GM23338 (cell line): ENCODE measurements around the gene GRIA4. TPM values are rescaled to one million over a fixed set of nuclear protein-coding genes. Genes with fewer than 3 reads are reported as not detected.

Source experiments
- ATAC-seq: fragments of 200-7000 bp; cut with Tn5 transposase; 3 replicates; pipeline ENCODE4 v1.9.1; 2020
- DNase-seq: peaks from one replicate; pipeline ENCODE4 v3.0.0-alpha.2; 2015; ENCODE audit warnings: low spot score
- H2AFZ ChIP-seq: fragments of 200-600 bp; sonication (generic); 2 replicates; pipeline ENCODE4 v1.8.0; 2016; ENCODE audit warnings: antibody characterized with exemption, mild to moderate bottlenecking, moderate library complexity
- H3F3A ChIP-seq: fragments of 200-600 bp; sonication (generic); replicated peaks from 2 replicates; pipeline ENCODE4 v1.8.0; 2017; ENCODE audit warnings: antibody characterized with exemption, mixed run types, low read depth
- H3K27ac ChIP-seq: fragments of 200-600 bp; sonication (generic); 2 replicates; pipeline ENCODE4 v1.6.1; 2016; ENCODE audit warnings: low read depth
- H3K27me3 ChIP-seq: fragments of 200-600 bp; sonication (generic); 2 replicates; pipeline ENCODE4 v1.8.0; 2016; ENCODE audit warnings: mild to moderate bottlenecking, mixed run types, moderate library complexity; ENCODE audit not compliant: insufficient read depth
- H3K36me3 ChIP-seq: fragments of 200-600 bp; sonication (generic); 2 replicates; pipeline ENCODE4 v1.8.0; 2016; ENCODE audit warnings: mild to moderate bottlenecking; ENCODE audit not compliant: insufficient read depth
- H3K4me1 ChIP-seq: fragments of 200-600 bp; sonication (generic); 2 replicates; pipeline ENCODE4 v1.8.0; 2016; ENCODE audit warnings: mild to moderate bottlenecking, moderate library complexity; ENCODE audit not compliant: insufficient read depth
- H3K4me2 ChIP-seq: fragments of 200-600 bp; sonication (generic); 2 replicates; pipeline ENCODE4 v1.7.1; 2017; ENCODE audit warnings: mixed run types
- H3K4me3 ChIP-seq: fragments of 200-600 bp; sonication (generic); 2 replicates; pipeline ENCODE4 v1.6.1; 2016; ENCODE audit warnings: mixed run types
- H3K79me2 ChIP-seq: fragments of 200-600 bp; sonication (generic); replicated peaks from 2 replicates; pipeline ENCODE4 v1.8.0; 2017; ENCODE audit warnings: mild to moderate bottlenecking; ENCODE audit not compliant: insufficient read depth
- H3K9me2 ChIP-seq: fragments of 200-600 bp; sonication (generic); 2 replicates; pipeline ENCODE4 v1.8.0; 2017; ENCODE audit not compliant: insufficient read depth
- H4K20me1 ChIP-seq: fragments of 200-600 bp; sonication (generic); replicated peaks from 2 replicates; pipeline ENCODE4 v1.8.0; 2017; ENCODE audit warnings: mild to moderate bottlenecking; ENCODE audit not compliant: insufficient read depth
- H3K27ac Mint-ChIP-seq: 2 replicates; pipeline ENCODE4 v1.8.0; 2020; ENCODE audit warnings: inconsistent platforms, mild to moderate bottlenecking, moderate library complexity, mixed read lengths
- H3K27me3 Mint-ChIP-seq: 3 replicates; pipeline ENCODE4 v1.8.0; 2022; ENCODE audit warnings: low read depth, mild to moderate bottlenecking, moderate library complexity, mixed read lengths, inconsistent platforms; ENCODE audit not compliant: insufficient read depth, poor library complexity
- H3K36me3 Mint-ChIP-seq: 3 replicates; pipeline ENCODE4 v1.8.0; 2021; ENCODE audit warnings: low read depth, mild to moderate bottlenecking, inconsistent platforms, moderate library complexity, mixed read lengths
- H3K4me1 Mint-ChIP-seq: 3 replicates; pipeline ENCODE4 v1.8.0; 2020; ENCODE audit warnings: mild to moderate bottlenecking, inconsistent platforms, mixed read lengths
- H3K4me3 Mint-ChIP-seq: 3 replicates; pipeline ENCODE4 v1.8.0; 2021; ENCODE audit warnings: moderate library complexity, mild to moderate bottlenecking, inconsistent platforms, mixed read lengths
- H3K9me3 Mint-ChIP-seq: 3 replicates; pipeline ENCODE4 v1.8.0; 2020; ENCODE audit warnings: moderate library complexity, mild to moderate bottlenecking, inconsistent platforms, mixed read lengths
- CREB1 ChIP-seq: fragments of 250-450 bp; sonication (Bioruptor Pico); IDR thresholded peaks from 2 replicates; pipeline ENCODE4 v1.5.0; 2020; ENCODE audit warnings: low read depth, mild to moderate bottlenecking, moderate library complexity
- CTCF ChIP-seq, 2 experiments: fragments of 200-600 bp in 1 of 2; sonication (generic) in 1 of 2; conservative IDR thresholded peaks; 2 replicates each; pipeline versions ENCODE4 v1.5.1 to v1.6.1; 2016 to 2017; ENCODE audit warnings: antibody characterized with exemption in 2 of 2, low read depth in 2 of 2, mild to moderate bottlenecking in 2 of 2, moderate library complexity in 1 of 2
- EZH2phosphoT487 ChIP-seq: fragments of 200-600 bp; sonication (generic); IDR thresholded peaks from one replicate; pipeline ENCODE4 v1.8.1; 2018; ENCODE audit warnings: antibody characterized with exemption; ENCODE audit not compliant: unreplicated experiment
- JUNB ChIP-seq: IDR thresholded peaks from one replicate; pipeline ENCODE4 v1.6.1; 2016; ENCODE audit warnings: antibody characterized with exemption; ENCODE audit not compliant: unreplicated experiment
- NANOG ChIP-seq: IDR thresholded peaks from 2 replicates; pipeline ENCODE4 v1.6.1; 2016; ENCODE audit warnings: antibody characterized with exemption, borderline replicate concordance
- POLR2AphosphoS5 ChIP-seq: IDR thresholded peaks from 2 replicates; pipeline ENCODE4 v1.6.1; 2016; ENCODE audit warnings: antibody characterized with exemption, low read depth
- REST ChIP-seq: IDR thresholded peaks from one replicate; pipeline ENCODE4 v1.6.1; 2018; ENCODE audit warnings: antibody characterized with exemption; ENCODE audit not compliant: unreplicated experiment
- STAT1 ChIP-seq: IDR thresholded peaks from one replicate; pipeline ENCODE4 v1.6.1; 2016; ENCODE audit warnings: antibody characterized with exemption; ENCODE audit not compliant: unreplicated experiment
- ZNF114 ChIP-seq: fragments of 250-450 bp; sonication (Bioruptor Pico); IDR thresholded peaks from 2 replicates; pipeline ENCODE4 v1.5.0; 2020; ENCODE audit warnings: mild to moderate bottlenecking, moderate library complexity
- ZNF331 ChIP-seq: fragments of 250-450 bp; sonication (Bioruptor Pico); IDR thresholded peaks from 2 replicates; pipeline ENCODE4 v1.5.0; 2020; ENCODE audit warnings: low read depth, mild to moderate bottlenecking, moderate library complexity
- ZNF462 ChIP-seq: fragments of 250-450 bp; sonication (Bioruptor Pico); IDR thresholded peaks from 2 replicates; pipeline ENCODE4 v1.5.0; 2020; ENCODE audit warnings: mild to moderate bottlenecking, moderate library complexity
- polyA plus RNA-seq: library from polyadenylated mRNA; unstranded; fragments of >200 nt; fragmentation: Nextera tagmentation; extraction: Ambion mirVana; gene quantifications from 2 replicates; pipeline ENCODE4 v1.2.1, GENCODE V29; 2016
- total RNA-seq: library from RNA; depleted of rRNA; stranded (reverse); fragments of >200 nt; shearing (Covaris generic); gene quantifications from 2 replicates; pipeline ENCODE4 v1.2.3, GENCODE V29; 2014

GRIA4 gene
- total and polyA plus RNA-seq, 2 experiments from 2014 or later = 17.8 to 71.1 TPM

- Histone ChIP-seq H3K27ac (no peak overlapping the region), H3F3A (no peaks in the 10 kb centered on the region), H3K4me1 (peaks cover 15% of the 10 kb centered on the region), H2AFZ (no peak overlapping the region), H3K27me3 (no peaks in the 10 kb centered on the region), H3K36me3 (no peaks in the 10 kb centered on the region; the same call in 1 of the 2 replicates), H3K9me2 (no peaks in the 10 kb centered on the region), H3K4me3 (no peak overlapping the region), H3K4me2 (peak overlapping the region; percentile 40), H4K20me1 (no peaks in the 10 kb centered on the region), H3K79me2 (no peaks in the 10 kb centered on the region)
- H3K36me3 Mint-ChIP-seq = peaks cover 10% of the 10 kb centered on the region
- ATAC-seq (no peak), DNase-seq (no peak)
- no peaks in the 10 kb centered on the region for H3K27me3 Mint-ChIP-seq
- peaks cover 16% of the 10 kb centered on the region for H3K4me1 Mint-ChIP-seq
- H3K27ac Mint-ChIP-seq = no peak overlapping the region
- TF ChIP-seq ZNF331 (CRISPR knock-in tag) (no peak), NANOG (no peak), ZNF114 (CRISPR knock-in tag) (no peak)
- H3K9me3 Mint-ChIP-seq = no peaks in the 10 kb centered on the region
- no peak overlapping the region for H3K4me3 Mint-ChIP-seq
Measured at GRCh38 chr11:105989124-105989523, 379.3 kb downstream of the GRIA4 start.

GRCh38 chr11:105991888-105992287 lies 382.0 kb downstream of the GRIA4 start:
- no peaks in the 10 kb centered on the region for H4K20me1 ChIP-seq
- Mint-ChIP-seq H3K27me3 (no peaks in the 10 kb centered on the region), H3K27ac (peak overlapping the region; percentile 79), H3K4me3 (no peak overlapping the region), H3K36me3 (peaks cover 18% of the 10 kb centered on the region), H3K4me1 (peaks cover 16% of the 10 kb centered on the region), H3K9me3 (no peaks in the 10 kb centered on the region)
- H2AFZ ChIP-seq = no peak overlapping the region
- H3K36me3 ChIP-seq = peaks cover 7% of the 10 kb centered on the region; the same call in 1 of the 2 replicates
- H3K4me2 ChIP-seq = no peak overlapping the region
- no peak overlapping the region for H3K4me3 ChIP-seq
- no peak for ATAC-seq
- 0 out of 2 replicates have a peak, but pooled peaks cover 6% of the 10 kb centered on the region for H3K9me2 ChIP-seq
- H3F3A ChIP-seq = no peaks in the 10 kb centered on the region
- peaks cover 15% of the 10 kb centered on the region for H3K4me1 ChIP-seq
- H3K27me3 ChIP-seq = no peaks in the 10 kb centered on the region
- DNase-seq = no peak
- no peak overlapping the region; the same call in 1 of the 2 replicates for H3K27ac ChIP-seq
- H3K79me2 ChIP-seq = no peaks in the 10 kb centered on the region
- TF ChIP-seq ZNF331 (CRISPR knock-in tag) (no peak), JUNB (no peak), CREB1 (CRISPR knock-in tag) (no peak), NANOG (no peak), REST (no peak), ZNF114 (CRISPR knock-in tag) (no peak), ZNF462 (CRISPR knock-in tag) (no peak), STAT1 (no peak), EZH2phosphoT487 (no peak), POLR2AphosphoS5 (no peak), CTCF (conservative IDR thresholded peaks at IDR 0.05; ENCODE audit: low read depth in 2 of 2) (no peak)
